ENCODE measurements around the gene VSIR.

GRCh38 chr10:71712170-71712569 is 61.1 kb downstream of the VSIR start:
- TF ChIP-seq CTCF (IDR thresholded peaks at IDR 0.05) = no peak
- no peak for TF ChIP-seq POLR2A (IDR thresholded peaks at IDR 0.05)
